HG03442 (cell line): ENCODE data around the gene ILF2.
"Not testable (repeated sequence)": the region's sequence is repeated elsewhere in the genome, so short reads cannot be mapped to it uniquely, and the experiment has no call there.

Experiments
- ATAC-seq: cut with Tn5 transposase; IDR thresholded peaks from one replicate; pipeline ENCODE4 v1.9.1; 2021; ENCODE audit warnings: mild to moderate bottlenecking, moderate library complexity; ENCODE audit not compliant: unreplicated experiment

Gene ILF2

DNA sequence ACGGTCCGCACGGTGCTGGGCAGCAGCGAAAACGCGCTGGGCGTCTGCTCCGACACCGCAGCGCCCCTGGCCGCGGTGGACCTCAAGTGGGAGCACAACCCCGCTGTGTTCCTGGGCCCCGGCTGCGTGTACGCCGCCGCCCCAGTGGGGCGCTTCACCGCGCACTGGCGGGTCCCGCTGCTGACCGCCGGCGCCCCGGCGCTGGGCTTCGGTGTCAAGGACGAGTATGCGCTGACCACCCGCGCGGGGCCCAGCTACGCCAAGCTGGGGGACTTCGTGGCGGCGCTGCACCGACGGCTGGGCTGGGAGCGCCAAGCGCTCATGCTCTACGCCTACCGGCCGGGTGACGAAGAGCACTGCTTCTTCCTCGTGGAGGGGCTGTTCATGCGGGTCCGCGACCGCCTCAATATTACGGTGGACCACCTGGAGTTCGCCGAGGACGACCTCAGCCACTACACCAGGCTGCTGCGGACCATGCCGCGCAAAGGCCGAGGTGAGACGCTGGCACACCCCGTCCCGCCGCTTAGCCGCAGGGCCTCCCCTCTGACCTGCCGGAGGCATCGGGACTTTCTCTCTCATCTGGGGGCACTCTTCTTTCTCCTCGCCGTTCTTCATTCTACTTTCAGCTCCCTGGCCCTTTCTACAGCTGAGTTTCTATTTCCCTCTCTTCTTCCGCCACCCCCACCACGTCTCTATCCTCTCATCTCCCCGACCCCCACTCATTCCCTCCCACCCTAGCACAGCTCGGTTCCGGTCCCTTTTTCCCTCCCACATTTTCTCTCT lies 8.7 kb upstream of the ILF2 start:
- ATAC-seq: no peak

DNA sequence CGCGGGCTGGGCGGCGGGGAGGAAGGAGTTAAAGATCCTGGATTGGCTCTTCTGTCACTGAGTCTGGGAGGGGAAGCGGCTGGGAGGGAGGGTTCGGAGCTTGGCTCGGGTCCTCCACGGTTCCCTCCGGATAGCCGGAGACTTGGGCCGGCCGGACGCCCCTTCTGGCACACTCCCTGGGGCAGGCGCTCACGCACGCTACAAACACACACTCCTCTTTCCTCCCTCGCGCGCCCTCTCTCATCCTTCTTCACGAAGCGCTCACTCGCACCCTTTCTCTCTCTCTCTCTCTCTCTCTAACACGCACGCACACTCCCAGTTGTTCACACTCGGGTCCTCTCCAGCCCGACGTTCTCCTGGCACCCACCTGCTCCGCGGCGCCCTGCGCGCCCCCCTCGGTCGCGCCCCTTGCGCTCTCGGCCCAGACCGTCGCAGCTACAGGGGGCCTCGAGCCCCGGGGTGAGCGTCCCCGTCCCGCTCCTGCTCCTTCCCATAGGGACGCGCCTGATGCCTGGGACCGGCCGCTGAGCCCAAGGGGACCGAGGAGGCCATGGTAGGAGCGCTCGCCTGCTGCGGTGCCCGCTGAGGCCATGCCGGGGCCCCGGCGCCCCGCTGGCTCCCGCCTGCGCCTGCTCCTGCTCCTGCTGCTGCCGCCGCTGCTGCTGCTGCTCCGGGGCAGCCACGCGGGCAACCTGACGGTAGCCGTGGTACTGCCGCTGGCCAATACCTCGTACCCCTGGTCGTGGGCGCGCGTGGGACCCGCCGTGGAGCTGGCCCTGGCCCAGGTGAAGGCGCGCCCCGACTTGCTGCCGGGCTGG lies 7.9 kb upstream of the ILF2 start, which contains the start of gene NPR1:
NPR1 (plus strand) TSS at position 170 of the 818 bp plus-strand sequence; CDS start at position 591, 421 bp downstream.
- no peak for ATAC-seq

DNA sequence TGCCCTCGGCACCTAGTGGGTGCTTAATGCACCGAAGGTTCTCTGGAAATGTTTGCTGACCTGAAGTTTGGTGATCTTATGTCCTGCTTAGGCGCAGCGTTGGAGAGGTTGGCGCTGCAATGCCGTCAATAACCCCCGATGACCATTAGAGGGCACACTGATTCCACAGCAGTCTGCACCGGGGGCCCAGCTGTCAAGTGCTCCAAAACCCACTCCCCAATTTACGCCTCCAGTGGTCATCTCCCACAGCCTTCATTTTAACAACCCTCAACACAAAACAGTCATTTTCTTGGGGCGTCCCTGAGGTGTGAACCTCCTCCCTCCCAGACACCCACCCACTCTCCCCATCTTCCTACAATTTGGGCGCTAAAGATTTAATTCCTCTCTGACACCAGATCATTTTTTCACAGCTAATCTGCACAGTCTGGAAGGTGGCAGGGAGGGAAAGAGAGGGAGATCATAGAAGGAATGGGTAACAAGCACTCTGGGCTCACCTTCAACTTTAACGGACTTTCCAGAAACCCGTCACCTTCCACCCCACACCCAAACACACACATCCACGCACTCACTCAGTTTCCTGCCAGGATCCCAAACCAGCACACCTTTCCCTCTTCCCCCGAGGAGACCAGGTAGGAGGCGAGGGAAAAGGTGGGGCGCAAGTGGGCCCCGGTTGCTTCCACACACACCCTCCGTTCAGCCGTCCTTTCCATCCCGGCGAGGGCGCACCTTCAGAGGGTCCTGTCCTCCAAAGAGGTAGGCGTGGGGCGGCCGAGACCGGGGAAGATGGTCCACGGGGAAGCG lies 7.1 kb upstream of the ILF2 start:
- ATAC-seq: no peak

DNA sequence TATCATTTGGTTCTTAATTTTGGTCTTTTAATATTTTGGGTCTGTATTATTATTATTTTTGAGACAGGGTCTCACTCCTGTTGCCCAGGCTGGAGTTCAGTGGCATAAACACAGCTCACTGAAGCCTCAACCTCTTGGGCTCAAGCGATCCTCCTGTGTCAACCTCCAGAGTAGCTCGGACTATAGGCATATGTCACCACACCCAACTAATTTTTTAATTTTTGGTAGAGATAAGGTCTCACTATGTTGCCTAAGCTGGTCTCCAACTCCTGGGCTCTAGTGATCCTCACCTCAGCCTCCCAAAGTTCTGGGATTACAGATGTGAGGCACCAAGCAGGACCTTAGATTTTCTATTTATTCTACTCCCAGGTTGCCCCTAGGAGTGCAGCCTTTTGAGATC lies 2.7 kb upstream of the ILF2 start:
- no peak for ATAC-seq

DNA sequence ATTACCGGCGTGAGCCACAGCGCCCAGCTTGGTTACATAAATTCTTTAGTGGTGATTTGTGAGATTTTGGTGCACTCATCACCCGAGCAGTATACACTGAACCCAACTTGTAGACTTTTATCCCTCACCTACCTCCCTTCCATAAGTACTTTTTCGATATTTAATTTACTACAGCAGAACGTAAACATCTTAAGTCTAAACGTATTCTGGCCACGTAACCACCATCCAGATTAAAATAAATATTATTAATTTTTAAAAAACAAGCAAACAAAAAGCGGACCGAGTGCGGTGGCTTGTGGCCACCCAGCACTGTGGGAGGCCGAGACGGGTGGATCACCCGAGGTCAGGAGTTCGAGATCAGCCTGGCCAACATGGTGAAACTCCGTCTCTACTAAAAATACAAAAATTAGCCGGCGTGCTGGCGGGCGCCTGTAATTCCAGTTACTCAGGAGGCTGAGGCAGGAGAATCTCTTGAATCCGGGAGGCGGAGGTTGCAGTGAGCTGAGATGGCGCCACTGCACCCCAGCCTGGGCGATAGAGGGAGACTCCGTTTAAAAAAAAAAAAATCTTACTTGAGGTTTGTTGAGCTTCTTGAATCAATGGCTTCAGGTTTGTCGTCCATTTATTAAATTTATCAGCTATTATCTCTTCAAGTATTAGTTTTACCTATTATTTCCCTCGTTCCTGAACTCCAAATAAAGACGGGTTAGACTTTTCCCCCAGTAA lies 998 bp upstream of the ILF2 start:
- ATAC-seq: peak; percentile 10

DNA sequence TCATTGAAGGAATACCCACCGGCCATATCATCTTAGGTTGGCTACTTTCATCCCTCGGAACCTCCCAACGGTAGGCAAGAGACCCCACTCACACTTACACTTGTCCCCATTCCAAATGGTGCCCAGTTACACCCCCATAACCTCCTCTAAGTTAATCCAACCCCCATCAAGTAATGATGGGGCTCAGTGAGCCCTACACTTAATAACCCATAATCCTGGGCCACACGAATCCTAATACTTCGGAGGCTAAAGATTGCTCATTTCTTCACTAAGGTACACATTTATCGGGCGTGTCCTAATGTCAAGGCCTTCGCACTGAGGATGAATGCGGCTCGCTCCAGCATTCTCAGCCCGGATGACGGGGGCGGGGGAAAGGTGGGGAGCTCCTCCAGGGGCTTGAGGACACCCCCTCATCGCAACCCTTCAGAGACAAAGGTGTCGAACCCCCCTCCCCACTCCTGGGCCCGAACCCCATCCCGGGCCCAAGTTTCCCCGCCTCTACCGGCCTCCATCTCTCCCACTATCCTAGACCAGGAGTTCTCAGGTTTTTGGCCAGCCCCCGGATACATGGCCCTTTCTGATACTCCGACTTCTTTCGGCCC lies 435 bp downstream of the ILF2 start:
- no peak for ATAC-seq

DNA sequence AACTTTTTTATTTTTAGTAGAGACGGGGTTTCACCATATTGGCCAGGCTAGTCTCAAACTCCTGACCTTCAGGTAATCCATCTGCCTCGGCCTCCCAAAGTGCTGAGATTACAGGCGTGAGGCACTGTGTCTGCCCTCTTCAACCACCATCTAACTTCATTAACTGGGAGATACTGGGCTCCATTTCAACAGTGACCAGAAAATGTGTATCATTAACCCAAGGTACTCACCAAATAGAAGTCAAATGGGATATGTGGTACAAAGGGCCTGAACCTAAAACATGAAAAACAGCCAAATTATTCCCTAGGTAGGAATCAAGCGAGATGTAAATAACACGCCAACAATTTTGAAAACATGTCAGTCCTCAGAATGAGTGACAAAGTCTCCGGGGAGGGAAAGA lies 1.2 kb downstream of the ILF2 start:
- no peak for ATAC-seq

DNA sequence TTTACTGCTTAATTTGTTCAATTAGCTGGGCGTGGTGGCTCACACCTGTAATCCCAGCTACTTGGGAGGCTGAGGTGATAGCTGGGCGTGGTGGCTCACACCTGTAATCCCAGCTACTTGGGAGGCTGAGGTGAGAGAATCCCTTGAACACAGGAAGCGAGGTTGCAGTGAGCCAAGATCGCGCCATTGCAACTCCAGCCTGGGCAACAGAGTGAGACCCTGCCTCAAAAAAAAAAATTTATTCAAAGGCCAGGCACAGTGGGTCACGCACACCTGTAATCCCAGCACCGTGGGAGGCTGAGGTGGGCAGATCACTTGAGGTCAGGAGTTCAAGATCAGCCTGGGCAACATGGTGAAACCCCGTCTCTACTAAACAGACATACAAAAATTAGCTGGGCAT lies 2.1 kb downstream of the ILF2 start:
- ATAC-seq: not testable (repeated sequence)

DNA sequence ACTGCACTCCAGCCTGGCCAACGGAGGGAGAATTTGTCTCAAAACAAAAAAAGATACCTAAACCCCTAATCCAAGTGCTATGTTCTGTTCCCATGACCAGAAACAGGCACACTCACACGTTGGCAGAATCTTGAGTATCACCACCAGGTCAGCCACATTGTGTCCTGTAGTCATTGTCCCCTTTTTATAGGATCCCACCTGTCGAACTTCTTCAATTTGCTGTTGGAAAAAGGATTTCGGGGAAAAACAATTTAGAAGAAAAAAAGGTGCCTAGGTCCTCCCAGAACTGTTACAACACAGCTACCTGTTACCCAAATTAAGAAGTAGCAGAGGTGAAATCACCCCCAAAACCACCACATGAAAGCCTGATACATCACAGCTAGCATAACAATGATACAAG lies 3.4 kb downstream of the ILF2 start:
- no peak for ATAC-seq

DNA sequence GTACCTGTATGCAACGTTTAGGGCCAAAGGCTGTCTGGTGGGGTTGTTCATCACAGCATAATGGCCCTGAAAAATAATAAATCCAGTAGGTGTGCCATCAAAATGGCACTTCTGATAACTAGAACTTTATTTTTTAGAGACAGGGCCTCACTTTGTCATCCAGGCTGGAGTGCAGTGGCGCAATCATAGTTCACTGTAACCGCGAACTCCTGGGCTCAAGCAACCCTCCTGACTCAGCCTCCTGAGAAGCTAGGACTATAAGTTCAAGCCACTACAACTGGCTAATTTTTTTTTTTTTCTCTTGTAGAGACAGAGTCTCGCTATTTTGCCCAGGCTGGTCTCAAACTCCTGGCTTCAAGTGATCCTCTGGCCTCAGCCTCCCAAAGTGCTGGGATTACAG lies 7.6 kb downstream of the ILF2 start:
- ATAC-seq: no peak

DNA sequence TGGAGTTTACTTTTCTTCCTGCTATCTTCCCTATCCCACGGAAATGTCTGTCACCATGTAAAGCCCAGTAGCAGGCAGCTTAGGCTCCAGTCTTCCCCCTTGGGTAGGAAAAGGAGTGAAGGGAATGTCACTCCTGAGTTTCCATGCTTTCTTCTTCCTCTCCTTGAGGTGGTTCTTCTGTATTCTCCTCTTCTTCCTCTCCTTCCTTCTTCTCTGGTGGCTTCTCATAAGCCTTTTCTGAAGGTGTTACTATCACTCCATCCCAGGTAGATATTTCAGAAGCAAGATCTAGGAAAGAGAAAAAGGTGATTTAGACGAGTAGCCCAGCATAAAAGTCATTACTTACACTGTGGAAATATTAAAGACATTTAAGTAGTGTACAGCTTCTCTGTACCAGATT lies 8.5 kb downstream of the ILF2 start:
- ATAC-seq: no peak

DNA sequence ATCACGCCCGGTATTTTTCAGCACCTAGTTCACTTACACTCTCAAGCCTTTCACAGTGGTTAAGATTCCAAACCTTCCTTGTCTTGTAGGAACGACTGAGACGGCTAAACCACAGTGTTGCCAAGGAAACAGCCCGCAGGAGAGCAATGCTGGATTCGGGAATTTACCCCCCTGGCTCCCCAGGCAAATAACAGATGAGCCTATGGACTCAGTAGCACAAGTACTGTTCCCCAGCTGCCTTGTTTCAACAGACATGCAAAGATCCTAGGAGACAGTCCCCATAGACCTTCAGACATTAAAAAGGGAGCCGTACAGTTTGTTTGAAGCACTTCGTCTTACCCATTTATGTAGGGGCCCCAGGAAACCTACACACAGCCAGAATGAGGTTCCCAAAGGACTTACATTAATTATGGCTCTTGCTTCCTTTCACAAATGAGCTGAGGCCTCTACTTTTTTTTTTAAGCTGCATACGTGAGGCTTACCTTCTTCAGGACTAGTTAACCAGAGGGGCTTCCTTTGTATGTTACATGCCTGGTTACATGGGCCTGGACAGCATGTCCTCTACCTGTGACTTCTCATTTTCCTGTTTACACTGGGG lies 9.6 kb downstream of the ILF2 start:
- no peak for ATAC-seq

DNA sequence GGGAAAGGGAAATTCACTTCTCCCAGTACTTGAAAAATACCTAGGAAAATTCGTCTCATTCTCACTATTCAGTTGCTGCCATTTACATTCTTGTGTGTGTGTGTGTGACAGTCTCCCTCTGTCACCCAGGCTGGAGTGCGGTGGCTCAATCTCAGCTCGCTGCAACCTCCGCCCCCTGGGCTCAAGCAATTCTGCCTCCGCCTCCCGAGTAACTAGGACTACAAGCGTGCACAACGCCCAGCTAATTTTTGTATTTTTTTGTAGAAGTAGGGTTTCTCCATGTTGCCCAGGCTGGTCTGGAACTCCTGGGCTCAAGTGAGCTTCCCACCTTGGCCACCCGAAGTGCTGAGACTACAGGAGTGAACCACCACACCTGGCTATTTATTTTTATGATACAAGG lies 11.1 kb downstream of the ILF2 start:
- no peak for ATAC-seq

DNA sequence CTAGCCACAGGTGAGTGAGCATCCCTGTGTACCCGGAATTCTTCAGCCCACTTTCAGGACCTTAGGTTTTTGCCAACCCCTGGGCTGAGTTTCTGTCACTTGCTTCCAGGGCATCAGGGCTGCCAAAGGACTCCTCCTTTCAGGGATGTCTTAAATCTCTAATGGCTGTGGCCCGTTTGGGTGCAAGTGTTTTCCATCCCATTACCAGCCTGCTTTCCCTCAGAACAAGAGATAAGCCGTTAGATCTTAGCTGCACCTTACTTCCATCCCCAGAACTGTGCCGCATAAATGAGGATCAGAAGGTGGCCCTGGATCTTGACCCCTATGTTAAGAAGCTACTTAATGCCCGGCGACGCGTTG lies 11.6 kb downstream of the ILF2 start:
- ATAC-seq: no peak

DNA sequence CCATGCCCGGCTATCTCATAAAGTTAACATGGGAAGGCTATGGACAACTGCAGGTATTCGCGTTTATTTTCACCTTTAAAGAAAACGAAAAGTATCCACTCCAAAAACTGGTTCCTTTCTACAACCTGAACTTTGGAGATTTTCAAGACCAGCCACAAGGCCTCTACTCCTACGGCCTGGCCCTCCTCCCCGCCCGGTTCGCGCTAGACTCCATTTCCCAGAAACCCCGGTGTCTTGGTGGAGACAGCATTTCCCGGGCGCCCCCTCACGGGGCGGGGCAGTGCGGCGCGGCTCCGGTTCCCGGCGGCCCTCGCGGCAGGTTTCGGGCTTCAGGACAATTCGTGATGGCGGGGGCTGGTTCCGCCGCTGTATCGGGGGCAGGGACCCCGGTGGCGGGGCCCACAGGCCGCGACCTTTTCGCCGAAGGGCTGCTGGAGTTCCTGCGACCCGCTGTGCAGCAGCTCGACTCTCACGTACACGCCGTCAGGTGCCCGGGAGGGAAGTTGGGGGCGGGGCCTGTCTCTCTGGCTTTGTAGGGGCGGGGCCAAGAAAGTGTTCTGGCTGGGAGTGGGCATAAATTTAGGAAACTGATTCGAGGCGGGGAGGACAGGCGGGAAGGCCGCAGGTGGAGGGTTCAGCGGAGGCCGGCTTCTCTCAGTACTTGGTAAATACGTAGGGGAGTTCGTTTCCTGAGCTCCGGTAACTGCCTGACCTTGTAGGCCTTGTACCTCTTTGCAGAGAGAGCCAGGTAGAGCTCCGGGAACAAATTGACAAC lies 12.2 kb downstream of the ILF2 start, which contains the start of gene SNAPIN:
SNAPIN (plus strand) TSS at position 304 of the 775 bp plus-strand sequence; CDS start at position 345, 41 bp downstream.
- peak; percentile 86 for ATAC-seq

DNA sequence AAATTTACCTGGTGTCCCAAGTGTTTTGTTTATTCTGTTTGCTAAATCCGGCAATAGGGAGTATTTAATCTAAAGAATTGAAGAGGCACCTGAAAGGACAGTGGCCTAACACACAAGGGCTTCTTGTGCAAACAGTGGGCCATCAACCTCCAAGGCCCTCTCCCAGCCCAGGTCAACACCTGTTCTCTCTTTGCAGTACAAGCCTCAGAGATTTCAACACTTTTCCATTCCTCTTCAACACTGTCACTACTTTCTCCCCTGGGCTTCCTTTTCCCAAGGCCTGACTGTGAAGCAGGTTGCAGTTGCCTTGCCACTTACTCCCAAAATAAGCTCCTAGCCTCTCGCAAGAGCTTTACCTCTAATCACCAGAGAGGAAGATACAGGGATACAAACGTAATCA lies 15.5 kb downstream of the ILF2 start:
- no peak for ATAC-seq

DNA sequence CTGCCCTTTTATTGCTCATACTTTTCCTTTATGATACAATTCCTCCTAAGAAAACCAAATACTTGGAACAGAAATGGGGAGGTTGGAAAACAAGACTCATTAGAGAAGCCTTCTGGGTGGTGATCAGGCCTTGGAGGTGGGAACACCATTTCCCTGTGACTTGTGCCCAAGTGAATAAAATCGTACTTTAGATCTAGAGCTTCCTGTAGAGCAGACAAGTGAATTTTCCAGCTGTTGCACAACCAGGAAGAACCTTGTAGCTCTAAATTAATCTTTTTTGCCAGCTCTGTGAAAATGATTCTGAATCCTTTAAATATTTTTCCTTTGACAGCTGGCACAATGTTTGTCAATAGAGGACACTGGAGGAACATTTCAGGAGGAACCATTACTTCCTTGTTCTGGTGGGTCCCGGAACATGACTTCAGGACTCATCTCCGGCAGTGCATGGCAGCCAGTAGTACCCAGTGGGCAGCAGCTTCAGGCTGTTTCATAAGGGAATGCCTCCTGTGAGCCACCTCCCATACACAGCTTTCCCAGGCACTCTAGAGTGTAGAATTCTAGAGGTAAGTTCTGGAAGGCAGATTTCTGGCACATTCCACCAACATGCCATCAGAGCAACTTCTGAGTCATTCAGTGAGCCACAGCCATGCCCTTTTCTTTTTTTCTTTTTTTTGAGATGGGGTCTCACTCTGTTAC lies 17.8 kb downstream of the ILF2 start:
- ATAC-seq: no peak

DNA sequence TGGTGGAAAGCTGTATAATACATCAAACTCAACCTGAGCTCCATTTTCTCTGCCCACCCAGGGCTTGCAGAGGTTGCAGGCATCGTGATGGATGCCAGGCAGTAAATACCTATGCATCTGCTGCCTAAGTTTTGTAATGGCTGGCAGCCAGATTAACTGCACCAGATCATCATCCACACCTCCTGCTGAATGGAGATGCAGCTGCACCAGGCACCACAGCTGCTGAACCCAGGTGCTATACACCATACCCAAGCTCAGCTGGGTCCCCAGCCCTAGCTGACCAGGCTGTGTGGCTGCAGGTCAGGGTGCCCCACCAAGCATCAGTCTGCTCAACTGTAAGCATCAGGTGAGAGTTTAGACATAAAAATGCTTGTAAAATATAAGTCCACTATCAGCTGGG lies 19.0 kb downstream of the ILF2 start:
- no peak for ATAC-seq

DNA sequence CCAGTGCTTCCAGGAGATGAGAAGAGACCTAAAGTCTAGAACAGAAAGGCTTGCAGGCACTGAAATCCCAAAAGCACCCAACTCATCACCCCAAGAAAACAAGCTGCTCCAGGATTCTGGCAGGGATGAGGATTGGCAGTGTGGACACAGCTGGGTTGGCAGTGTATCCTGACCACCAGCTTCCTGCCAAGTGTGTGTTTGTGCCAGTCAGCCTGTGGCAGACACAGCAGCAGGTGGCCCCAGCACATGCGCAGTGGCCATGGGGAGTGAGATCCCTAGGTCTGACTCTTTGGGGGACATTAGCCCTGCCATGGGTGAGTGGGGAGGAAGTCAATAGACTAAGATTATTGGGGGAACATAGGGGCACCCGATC lies 20.9 kb downstream of the ILF2 start:
- ATAC-seq: no peak
